Right ventricle myocardium inferior (tissue), 1 donor: ENCODE measurements around the gene NEURL2. TPM values are rescaled to one million over a fixed set of nuclear protein-coding genes. Genes with fewer than 3 reads are reported as not detected.
"Not testable (repeated sequence)": the region's sequence is repeated elsewhere in the genome, so short reads cannot be mapped to it uniquely, and the experiment has no call there.

ENCODE experiments used
- ATAC-seq: fragments of 200-7000 bp; cut with Tn5 transposase; one replicate; pipeline ENCODE4 v1.9.1; 2020; ENCODE audit warnings: mild to moderate bottlenecking, moderate library complexity
- DNase-seq: peaks from one replicate; pipeline ENCODE4 v3.0.0; 2021; ENCODE audit errors: missing footprints
- intact Hi-C: fragments of 100-400 bp; cut with DNase I; formaldehyde crosslinking; loops from one replicate; pipeline ENCODE4 v1.11.0; 2022
- long read RNA-seq: library from polyadenylated mRNA; unstranded; transcript quantifications from one replicate; pipeline ENCODE4 v2.0.0, GENCODE V29; 2021
- total RNA-seq: library from RNA; stranded (reverse); fragmentation: NEBNext Ultra II Directional; extraction: Animal tissue kit (Norgen Biotek cat#: 25700); gene quantifications from one replicate; pipeline ENCODE4 v1.2.1, GENCODE V29; 2021
- donor health status: DM: no; HTN: yes; CAD: no; lungs with severe emphysema.

The NEURL2 gene, protein sequence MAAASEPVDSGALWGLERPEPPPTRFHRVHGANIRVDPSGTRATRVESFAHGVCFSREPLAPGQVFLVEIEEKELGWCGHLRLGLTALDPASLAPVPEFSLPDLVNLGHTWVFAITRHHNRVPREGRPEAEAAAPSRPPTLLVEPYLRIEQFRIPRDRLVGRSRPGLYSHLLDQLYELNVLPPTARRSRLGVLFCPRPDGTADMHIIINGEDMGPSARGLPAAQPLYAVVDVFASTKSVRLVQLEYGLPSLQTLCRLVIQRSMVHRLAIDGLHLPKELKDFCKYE
- total RNA-seq, result 5.0 TPM
- long read RNA-seq, transcript NEURL2-201 (2 exons, 1,278 nt), result major isoform, 6 of 6 reads
- long read RNA-seq, partial matches to known transcripts, result 0 of 6 reads
- long read RNA-seq, other reads (novel, unspliced or antisense), result 0 of 6 reads

DNA sequence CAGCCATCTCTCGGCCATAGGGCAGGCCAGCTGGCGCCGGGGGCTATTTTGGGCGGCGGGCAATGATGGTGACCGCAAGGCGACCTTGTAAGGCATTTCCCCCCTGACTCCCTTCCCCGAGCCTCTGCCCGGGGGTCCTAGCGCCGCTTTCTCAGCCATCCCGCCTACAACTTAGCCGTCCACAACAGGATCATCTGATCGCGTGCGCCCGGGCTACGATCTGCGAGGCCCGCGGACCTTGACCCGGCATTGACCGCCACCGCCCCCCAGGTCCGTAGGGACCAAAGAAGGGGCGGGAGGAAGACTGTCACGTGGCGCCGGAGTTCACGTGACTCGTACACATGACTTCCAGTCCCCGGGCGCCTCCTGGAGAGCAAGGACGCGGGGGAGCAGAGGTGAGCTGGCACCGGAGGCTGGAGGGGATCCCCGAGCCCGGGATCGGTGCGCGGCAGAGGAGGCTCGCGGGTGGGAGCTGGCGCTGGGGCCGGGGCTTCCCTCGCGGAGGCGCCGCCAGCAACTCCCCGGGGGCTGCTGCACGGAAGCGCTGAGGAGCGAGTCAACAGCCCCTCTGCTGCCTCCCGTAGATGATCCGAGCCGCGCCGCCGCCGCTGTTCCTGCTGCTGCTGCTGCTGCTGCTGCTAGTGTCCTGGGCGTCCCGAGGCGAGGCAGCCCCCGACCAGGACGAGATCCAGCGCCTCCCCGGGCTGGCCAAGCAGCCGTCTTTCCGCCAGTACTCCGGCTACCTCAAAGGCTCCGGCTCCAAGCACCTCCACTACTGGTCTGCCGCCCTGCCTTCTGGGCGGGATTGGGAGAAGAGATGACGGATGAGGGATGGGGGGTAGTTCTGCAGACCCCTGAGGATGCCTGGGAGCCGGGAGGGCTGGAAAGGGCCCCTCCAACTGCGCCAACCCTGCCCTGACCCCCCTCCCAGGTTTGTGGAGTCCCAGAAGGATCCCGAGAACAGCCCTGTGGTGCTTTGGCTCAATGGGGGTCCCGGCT, at the start of gene NEURL2, which contains the start of gene CTSA:
Gene NEURL2 (minus strand): TSS at position 224 of the 999 bp plus-strand sequence. CDS start 217 bp downstream, at position 7.
Gene CTSA (plus strand): TSS at position 351 of the 999 bp plus-strand sequence. CDS start 234 bp downstream, at position 585.
- ATAC-seq, result peak; percentile 84
- intact Hi-C loops, result loop anchor here (1.0 to 2.0 kb wide), 2 partner anchors 44 to 80 kb away; no protein-coding TSS in a partner anchor
- peak; percentile 98 for DNase-seq

DNA sequence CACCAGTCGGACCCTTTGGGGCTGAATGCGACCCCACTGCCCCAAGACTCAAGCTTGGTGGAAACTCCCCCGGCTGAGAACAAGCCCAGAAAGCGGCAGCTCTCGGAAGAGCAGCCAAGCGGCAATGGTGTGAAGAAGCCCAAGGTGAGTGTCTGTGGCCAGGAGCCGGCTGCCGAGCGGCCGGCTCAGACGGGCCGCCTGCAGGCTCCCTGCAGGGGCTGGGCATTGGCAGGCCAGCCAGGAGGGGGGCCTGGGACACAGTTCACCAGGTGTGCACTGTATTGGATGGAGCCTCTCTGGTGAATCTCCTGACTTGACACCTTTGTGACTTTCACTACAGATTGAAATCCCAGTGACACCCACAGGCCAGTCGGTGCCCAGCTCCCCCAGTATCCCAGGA, 49.5 kb upstream of the NEURL2 start:
- ATAC-seq (no peak), DNase-seq (no peak)
- intact Hi-C loops, result no loop called here

DNA sequence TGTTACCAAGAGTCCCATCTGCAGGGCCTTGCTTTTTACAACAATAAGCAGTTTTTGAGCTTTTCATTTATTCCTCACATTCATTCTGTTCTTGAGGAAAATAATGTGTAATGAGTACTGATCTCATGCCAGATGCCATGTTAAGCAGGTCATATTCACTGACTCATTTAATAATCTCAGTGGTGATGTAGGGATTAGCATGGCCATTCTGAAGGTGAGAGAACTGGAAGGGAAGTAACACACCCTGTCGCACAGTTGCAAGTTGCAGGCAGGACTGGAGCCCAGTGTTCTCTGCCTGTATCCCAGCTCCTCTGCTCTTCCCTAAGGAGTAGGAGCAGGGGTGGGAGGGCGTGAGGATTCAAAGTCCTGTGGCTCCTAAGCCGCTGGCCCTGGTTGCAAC, 49.0 kb upstream of the NEURL2 start:
- ATAC-seq (no peak), DNase-seq (no peak)
- intact Hi-C loops, result no loop called here

DNA sequence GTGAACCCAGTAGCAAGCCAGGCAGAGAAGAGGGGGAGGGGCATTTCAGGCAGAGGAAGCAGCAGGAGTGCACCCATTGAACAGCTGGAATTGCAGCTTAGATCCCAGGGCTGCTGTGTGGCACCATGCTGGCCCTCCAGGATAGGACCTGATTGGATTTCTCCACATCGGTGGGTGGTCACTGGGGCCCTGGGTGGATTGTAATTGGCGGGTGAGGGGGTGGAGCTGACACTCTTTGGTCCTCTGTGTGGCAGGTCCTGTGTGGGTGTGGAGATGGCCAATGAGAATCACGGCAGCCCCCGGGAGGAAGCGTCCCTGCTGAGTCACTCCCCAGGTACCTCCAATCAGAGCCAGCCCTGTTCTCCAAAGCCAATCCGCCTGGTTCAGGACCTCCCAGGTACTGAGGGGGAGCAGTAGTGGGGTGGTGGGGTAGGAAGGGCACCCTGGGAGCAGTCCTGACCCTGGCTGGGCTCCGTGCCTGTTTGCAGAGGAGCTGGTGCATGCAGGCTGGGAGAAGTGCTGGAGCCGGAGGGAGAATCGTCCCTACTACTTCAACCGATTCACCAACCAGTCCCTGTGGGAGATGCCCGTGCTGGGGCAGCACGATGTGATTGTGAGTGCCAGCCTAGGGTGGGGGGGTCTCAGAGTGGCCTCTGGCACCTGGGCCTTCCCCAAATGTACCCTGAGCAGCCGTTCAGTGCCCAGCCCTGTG, 47.9 kb upstream of the NEURL2 start:
- DNase-seq, result no peak
- ATAC-seq, result no peak
- intact Hi-C loops, result no loop called here

DNA sequence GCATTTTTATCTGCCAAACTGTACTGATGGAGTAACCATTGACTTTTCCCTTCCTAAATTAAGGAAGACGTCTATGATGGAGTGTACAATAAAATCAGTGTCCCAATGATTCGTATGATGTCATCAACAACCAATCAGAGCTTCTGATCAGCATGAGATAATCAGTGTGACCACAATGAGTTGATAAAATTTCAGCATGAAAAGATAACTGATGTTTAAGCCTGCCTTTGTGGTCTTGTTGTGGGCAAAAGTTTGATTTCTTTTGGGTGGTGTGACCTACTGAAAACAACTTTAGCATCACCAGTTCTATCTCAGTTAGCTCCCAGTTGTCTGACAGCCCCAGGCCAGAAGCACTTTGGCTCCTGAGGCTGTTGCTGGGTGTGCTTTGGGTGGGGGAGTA, 46.8 kb upstream of the NEURL2 start:
- intact Hi-C loops, result no loop called here
- ATAC-seq, result no peak
- DNase-seq, result no peak

DNA sequence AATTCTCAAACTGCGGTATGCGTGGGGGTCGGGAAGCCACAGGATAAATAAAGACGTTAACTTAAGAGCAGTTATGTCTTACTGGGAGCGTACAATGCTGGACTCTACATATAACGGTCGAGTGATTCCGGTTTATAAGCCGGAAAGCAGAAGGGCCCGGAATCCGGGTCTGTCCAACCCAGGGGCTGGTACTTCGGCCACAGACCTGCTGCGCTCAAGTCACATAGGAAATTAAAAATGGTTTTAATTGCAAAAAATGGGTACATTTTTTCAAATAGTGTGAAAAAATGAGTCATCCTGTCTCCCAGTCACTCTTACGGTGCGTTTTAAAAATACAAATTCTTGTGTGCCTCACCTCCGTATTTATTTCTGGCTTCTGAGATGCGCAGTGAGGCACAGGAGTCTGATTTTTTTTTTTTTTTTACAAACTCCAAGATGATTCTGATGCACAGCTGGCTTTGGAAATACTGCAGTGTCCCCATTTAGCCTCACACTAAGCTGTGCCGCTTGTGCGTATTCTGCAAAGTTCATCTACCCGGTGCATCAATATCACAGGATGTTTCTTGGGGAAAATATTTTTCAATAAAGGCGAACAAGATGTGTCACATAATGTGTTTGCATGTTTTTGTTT, 44.5 kb upstream of the NEURL2 start:
- no peak for DNase-seq
- intact Hi-C loops, result loop anchor here (1.0 to 2.0 kb wide), 4 partner anchors 25 to 101 kb away; partner anchors contain the start of gene ZNF335
- ATAC-seq, result peak; percentile 30

DNA sequence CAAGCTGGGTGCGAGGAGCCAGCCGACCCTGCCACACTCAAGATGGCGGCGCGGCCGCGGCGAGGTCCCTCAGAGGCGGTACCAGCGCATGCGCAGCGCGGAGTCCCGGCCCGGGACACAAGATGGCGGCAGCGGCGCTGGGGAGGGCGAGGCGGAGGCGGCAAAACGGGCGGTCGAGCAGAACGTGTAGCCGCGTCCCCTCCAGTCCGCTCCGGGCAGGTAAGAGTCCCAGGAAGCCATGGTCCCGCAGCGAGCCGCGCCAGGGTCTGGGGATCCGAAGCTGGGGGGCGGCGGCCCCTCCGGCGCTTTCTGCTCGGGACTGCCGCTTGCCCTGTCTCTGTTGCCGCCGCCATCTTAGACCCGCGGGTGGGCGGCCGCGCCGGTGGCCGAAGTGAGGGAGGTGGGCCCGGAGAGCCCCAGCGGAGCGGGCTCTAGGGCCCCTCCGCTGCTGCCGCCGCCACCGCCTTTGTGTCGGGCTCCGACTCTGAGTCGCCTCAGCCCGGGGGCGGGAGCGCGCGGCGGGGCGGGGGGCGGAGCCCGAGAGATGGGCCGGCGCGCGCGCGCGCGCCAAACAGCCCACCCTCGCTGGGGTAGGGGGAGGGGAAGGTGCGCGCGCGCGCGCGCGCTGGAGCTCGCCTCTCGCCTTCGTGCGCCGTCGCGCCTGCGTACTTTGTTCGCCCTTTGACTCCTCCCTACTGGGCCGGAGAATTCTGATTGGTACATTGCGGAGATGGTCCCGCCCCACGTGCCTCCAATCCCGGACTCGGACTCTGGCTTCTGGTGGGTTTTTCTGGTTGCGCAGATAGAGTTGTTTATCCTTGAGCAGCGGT, 43.8 kb upstream of the NEURL2 start, which contains the start of gene PCIF1:
Gene PCIF1 (plus strand): TSS at position 98 of the 830 bp plus-strand sequence. CDS start 4,317 bp downstream, outside the sequence.
- ATAC-seq, result peak; percentile 93
- intact Hi-C loops, result loop anchor here (1.0 to 2.0 kb wide), 4 partner anchors 24 to 100 kb away; partner anchors contain the start of gene ZNF335

DNA sequence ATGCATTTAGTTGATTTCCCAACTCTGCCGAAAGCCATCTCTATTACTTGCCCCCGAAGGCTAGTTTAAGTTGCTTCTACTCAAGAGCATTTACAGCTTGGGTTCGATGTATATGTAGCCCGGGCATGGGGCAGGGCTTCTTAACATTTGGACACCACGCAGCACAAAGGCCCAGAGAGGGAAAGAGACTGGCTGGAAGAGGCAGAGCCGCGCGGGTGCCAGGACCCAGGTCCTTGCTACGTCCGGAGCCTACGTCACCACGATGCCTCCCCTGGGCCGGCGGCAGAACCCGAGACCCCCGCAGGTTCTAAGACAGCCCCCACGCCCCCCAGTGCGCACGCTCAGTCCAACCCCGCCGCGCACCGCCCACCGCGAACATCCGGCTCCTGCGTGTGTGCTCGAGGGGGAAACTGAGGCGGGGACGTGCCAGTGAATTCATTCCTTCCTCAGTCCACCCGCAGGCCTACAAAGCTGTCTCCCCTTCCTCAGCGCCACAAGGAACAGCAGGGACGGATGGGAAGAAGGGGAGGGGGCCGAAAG, 43.1 kb upstream of the NEURL2 start:
- intact Hi-C loops, result loop anchor here (2.0 kb wide), 3 partner anchors 23 to 99 kb away; partner anchors contain the start of gene ZNF335
- ATAC-seq (peak; percentile 46), DNase-seq (peak; percentile 90)

More for the DNA sequence above, 43.8 kb upstream of the NEURL2 start, which contains the start of gene PCIF1:
- peak; percentile 99 for DNase-seq

DNA sequence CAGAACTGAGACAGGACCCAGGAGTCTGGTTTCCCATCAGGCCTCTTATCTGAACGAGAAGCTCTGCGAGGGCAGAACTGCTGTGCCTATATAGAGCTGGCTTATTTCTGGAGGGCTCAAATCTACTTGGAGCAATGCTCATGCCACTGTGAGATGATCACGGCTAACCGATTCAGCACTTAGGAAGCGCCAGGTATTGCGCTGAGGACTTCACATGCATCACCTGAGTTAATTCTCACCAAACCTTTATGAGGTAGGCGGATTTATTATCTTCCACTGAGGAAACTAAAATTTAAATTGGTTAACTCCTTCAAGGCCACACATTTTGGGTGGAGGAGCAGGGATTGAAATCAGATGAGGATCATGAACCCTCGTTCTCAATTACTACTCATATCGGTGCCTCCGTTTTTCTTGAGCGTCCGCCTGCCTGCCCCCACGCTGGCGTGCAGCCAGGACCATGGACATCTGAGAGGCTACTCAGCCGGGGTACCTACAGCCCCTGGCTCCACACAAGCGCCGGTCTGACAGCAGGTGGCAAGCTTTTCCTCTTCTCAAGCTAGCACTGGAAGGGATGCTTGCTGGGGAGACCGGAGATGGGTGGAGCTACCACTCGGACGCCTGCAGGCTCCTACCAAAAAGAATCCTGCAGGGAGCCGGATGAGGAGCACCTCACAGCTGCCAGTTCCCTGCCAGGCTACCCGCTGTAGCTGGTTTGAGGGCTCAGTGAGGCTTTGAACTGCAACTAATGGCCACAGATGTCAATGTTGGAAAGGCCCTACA, 42.4 kb upstream of the NEURL2 start:
- DNase-seq (peak; percentile 87), ATAC-seq (peak; percentile 33)
- intact Hi-C loops, result loop anchor here (2.0 kb wide), 3 partner anchors 23 to 99 kb away; partner anchors contain the start of gene ZNF335

DNA sequence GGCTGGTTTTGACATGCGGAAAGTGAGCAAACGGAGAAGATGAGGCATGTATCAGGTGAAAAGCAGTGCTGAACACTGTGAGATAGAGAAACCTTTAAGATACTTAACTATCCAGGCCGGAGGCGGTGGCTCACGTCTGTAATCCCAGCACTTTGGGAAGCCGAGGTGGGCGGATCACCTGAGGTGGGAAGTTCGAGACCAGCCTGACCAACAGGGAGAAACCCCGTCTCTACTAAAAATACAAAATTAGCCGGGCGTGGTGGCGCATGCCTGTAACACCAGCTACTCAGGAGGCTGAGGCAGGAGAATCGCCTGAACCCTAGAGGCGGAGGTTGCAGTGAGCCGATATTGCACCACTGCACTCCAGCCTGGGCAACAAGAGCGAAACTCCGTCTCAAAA, 40.7 kb upstream of the NEURL2 start:
- intact Hi-C loops, DNase-seq, ATAC-seq: not testable (repeated sequence)

DNA sequence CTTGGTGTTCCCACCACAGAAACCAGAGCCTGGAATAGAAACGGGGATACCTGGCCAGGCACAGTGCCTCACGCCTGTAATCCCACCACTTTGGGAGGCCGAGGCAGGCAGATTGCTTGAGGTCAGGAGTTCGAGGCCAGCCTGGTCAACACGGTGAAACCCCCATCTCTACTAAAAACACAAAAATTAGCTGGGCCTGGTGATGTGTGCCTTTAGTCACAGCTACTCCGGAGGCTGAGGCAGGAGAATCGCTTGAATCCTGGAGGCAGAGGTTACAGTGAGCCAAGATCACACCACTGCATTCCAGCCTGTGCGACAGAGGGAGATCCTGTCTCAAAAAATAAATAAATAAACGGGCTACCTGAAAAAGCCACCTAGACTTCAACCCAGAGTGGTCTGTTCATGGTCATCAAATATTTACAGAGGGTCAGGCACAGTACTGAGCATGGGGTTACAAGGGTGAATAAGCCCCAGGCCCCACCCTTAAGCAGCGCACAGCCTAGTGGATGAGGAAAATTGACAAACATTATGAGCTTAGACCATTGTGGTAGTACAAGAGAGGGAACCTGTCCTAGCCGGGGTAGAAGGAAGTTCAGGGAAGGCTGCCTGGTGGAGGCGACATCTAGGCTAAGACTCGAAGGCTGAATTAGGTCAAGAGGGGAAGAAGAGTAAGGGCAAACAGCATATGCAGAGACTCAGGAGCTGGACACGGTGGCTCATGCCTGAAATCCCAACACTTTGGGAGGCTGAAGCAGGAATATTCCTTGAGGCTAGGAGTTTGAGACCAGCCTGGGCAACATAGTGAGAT, 36.3 kb upstream of the NEURL2 start:
- intact Hi-C loops, result no loop called here
- ATAC-seq (no peak), DNase-seq (no peak)

DNA sequence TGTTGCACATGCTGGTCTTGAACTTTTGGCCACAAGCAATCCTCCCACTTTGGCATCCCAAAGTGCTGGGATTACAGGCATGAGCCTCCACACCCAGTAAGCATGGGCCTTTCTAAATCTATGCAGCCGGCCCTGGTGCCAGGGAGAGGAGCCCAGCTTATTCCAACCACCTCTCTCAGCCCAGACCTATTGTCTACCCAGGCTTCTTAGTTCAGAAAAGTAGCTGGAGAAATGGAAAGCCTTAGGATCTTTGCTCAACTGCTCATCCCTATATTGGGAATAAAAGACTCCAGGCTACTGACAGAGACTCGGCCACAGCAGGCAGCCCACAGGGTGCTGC, 35.7 kb upstream of the NEURL2 start:
- ATAC-seq (no peak), DNase-seq (no peak)
- intact Hi-C loops, result no loop called here

DNA sequence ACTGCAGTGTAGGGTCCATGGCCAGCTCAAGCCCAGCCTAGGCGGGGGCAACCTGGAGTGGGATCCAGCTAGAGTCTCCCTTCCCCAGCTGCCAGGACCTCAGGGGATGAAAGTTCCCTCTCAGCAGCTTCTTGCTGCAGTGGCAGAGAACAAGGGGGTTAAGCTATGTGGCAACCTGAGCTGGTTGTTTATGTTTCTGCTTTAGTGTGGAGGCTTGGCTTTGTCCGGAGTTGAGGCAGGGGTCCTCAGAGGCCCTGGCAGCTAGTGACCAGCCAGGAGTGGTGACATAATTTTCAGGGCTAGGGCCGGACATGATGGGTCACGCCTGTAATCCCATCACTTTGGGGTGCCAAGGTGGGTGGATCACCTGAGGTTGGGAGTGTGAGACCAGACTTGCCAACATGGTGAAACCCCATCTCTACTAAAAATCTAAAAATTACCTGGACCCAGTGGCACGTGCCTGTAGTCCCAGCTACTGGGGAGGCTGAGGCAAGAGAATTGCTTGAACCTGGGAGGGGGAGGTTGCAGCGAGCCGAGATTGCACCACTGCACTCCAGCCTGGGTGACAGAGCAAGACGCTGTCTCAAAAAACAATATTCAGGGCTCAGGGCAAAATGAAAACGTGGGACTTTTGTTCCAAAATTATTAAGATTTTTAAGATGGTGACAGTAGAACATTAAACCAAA, 35.0 kb upstream of the NEURL2 start:
- DNase-seq, result no peak
- no peak for ATAC-seq
- intact Hi-C loops, result no loop called here

DNA sequence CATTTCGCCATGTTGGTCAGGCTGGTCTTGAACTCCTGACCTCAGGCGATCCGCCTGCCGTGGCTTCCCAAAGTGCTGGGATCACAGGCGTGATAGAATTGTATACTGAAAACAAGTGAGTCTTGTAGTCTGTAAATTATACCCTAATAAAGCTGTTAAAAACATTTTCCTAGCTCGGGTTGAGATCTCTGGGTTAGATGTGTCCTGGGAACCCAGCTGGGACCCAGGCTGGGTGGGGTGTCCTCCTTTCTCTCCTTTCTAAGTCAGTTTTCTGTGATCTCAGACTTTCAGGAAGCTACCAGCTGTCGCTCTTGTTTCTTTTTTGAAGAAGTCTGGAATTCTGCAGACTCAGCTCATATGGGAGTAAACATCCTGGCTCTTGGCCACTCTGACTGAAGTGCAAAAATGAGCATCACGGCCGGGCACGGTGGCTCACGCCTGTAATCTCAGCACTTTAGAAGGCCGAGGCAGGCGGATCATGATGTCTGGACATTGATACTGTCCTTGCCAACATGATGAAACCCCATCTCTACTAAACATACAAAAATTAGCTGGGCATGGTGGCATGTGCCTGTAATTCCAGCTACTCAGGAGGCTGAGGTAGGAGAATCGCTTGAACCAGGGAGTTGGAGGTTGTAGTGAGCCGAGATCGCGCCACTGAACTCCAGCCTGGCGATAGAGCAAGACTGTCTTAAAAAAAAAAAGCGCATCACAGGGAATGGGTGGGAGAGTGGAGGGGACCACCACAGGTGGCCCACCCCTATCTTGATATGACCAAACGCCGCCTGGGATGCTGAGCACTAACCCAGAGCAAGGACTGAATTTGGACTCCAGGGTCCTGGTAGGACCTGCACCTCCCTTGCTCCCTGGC, 33.6 kb upstream of the NEURL2 start:
- intact Hi-C loops, result no loop called here
- no peak for DNase-seq
- ATAC-seq, result peak; percentile 61
